ENCODE results near the gene RABAC1. TPM values are rescaled to one million over a fixed set of nuclear protein-coding genes. Genes with fewer than 3 reads are reported as not detected.

The RABAC1 gene
- total and polyA plus RNA-seq, 10 of the 15 experiments (the other 5 are each of a cell fraction or from before 2014, with no cell fraction given), result 10.9 to 115 (median 49.2) TPM

DNA sequence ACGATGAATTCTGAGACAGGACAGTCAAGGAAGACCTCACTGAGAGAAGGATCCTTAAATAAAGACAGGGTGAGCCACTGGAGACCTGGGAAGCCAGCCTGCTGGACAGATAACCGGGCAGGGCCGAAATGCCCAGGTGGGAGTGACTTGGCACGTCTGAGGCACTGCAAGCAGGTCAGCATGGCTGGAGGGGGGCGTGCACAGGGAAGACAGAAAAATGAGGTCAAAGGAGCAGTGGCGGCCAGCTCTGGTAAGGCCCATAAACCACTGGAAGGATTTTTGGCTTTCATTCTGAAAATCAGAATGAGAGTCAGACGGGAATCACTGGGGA lies 40.7 kb upstream of the RABAC1 start:
- POLR2A ChIA-PET, result no interaction called here
- H2AFZ ChIP-seq (ENCODE audit: control insufficient read depth, low read depth, low read length), result no peak overlapping the region
- H3K36me3 ChIP-seq (ENCODE audit: control insufficient read depth in 2 of 2, insufficient read depth in 2 of 2, low read length in 1 of 2), result no peaks in the 10 kb centered on the region
- DNase-seq (ENCODE audit: low read depth, low spot score), result no peak
- in situ Hi-C loops (cut with MboI), result no loop called here
- SMC1A ChIA-PET (ENCODE audit: uncharacterized antibody, unreplicated experiment), result no interaction called here
- H3K27ac ChIP-seq (ENCODE audit: control insufficient read depth, insufficient read depth), result no peak overlapping the region
- RAD21 ChIA-PET (ENCODE audit: unreplicated experiment), result no interaction called here
- no peak for ATAC-seq
- peaks cover 3 to 21% of the 10 kb centered on the region in 2 experiments; a peak in 2 of 4 replicates for H3K27me3 ChIP-seq (replicated peaks in 1 of 2; ENCODE audit: control insufficient read depth in 2 of 2, insufficient read depth in 2 of 2, low read length in 1 of 2)
- TF ChIP-seq KDM1A (IDR thresholded peaks at IDR 0.05; ENCODE audit: borderline replicate concordance), result no peak
- TF ChIP-seq STAT1 (conservative IDR thresholded peaks at IDR 0.05), result no peak
- no peak for TF ChIP-seq MEF2B (IDR thresholded peaks at IDR 0.05; ENCODE audit: partially characterized antibody, poor library complexity, severe bottlenecking)
- no peak for TF ChIP-seq CEBPZ (IDR thresholded peaks at IDR 0.05; ENCODE audit: low read depth, low read length)
- TF ChIP-seq SIX5 (IDR thresholded peaks at IDR 0.05; ENCODE audit: low read depth, low read length, severe bottlenecking), result no peak
- no peak for TF ChIP-seq SMARCA5 (IDR thresholded peaks at IDR 0.05)
- TF ChIP-seq IKZF2 (IDR thresholded peaks at IDR 0.05), result no peak
- no peak for TF ChIP-seq ZNF217 (IDR thresholded peaks at IDR 0.05)
- no peak for TF ChIP-seq JUNB (IDR thresholded peaks at IDR 0.05)
- TF ChIP-seq SRF (IDR thresholded peaks at IDR 0.05; ENCODE audit: low read depth in 2 of 2, low read length in 2 of 2), result no peak
- TF ChIP-seq RAD51 (IDR thresholded peaks at IDR 0.05), result no peak
- no peak for TF ChIP-seq PAX8 (IDR thresholded peaks at IDR 0.05)
- no peak for TF ChIP-seq EZH2 (IDR thresholded peaks at IDR 0.05; ENCODE audit: borderline replicate concordance, control insufficient read depth, low read depth, low read length)
- no peak for TF ChIP-seq CREM (IDR thresholded peaks at IDR 0.05; ENCODE audit: low read depth)
- no peak overlapping the region for H3K9ac ChIP-seq (ENCODE audit: control insufficient read depth, insufficient read depth, low read length)
- H3K9me3 ChIP-seq (replicated peaks; ENCODE audit: control insufficient read depth, insufficient read depth, low read length), result no peaks in the 10 kb centered on the region
- BruUV-seq (replicated peaks), result no TSS peak
- 10% methylated on average over 7 of the region's 7 CpGs for WGBS (ENCODE audit: insufficient coverage, insufficient replicate concordance, low lambda C conversion rate, missing lambda C conversion rate)
- FAIRE-seq, result no peak
- no peaks in the 10 kb centered on the region for H3K4me1 ChIP-seq (ENCODE audit: control insufficient read depth, insufficient read depth, low read length)
- CTCF ChIA-PET, result interaction anchor here (1.2 to 1.6 kb wide), 2 partner anchors 21 to 35 kb away, joined by 3 to 10 read pairs; no protein-coding TSS in a partner anchor
- intact Hi-C loops (cut with micrococcal nuclease; ENCODE audit: unreplicated experiment), result no loop called here
- no peak overlapping the region for H3K4me3 ChIP-seq
- no peaks in the 10 kb centered on the region for H4K20me1 ChIP-seq (ENCODE audit: control insufficient read depth, insufficient read depth)
- H3K4me2 ChIP-seq (ENCODE audit: control insufficient read depth, insufficient read depth), result no peak overlapping the region
- no peaks in the 10 kb centered on the region for H3K79me2 ChIP-seq (ENCODE audit: control insufficient read depth, insufficient read depth, low read length)
